Stimulated activated CD4-positive, alpha-beta T cell treated with anti-CD3 and anti-CD28 coated beads, Interleukin-2, amount 100 ng/mL, for 24 hours (primary cell): Measurements from ENCODE around the gene NIPBL.
"Not testable (repeated sequence)": the region's sequence is repeated elsewhere in the genome, so short reads cannot be mapped to it uniquely, and the experiment has no call there.

Experiments used
- DNase-seq, 2 donors: peaks; one replicate each; pipeline ENCODE4 v3.0.0-alpha.2; 2020

The NIPBL gene

DNA sequence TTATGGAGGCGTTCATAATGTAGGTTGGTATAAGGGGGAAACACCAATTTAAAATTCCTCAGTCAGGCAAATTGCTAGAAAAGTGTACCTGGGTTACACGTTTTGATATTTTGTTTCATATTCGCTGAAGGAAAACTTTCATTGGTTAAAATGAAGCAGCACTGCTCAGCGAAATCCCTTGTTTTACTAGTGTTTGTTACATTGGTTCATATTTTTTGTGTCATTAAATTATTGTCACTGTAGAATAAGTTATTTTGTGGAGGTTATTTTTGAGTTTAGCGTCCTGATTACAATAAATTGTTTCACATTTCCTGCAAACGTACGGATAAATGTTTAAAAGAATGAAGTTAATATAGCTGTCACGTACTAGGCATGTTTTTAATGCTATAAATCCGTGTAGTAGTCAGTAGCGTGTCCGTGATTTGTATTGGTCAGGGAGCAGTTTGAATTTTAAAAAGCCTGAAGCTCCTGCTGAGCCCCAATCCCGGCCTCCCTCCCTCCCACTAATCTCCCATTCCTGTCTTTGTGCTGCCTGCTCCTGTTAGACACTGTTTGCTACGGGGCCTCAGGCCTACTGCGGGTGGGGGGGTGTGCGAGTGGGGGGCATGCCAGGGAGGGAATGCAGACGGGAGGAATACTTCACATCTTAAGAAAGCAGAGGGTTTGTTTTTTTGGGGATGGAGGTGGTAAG, 2.0 kb downstream of the NIPBL start:
- DNase-seq: no peak

- DNase-seq: no peak
Measured at GRCh38 chr5:36879274-36880033, 2.9 kb downstream of the NIPBL start.

- DNase-seq: no peak
Measured at GRCh38 chr5:36880761-36881160, 4.2 kb downstream of the NIPBL start.

GRCh38 chr5:36881304-36881703, 4.7 kb downstream of the NIPBL start:
- DNase-seq: no peak

GRCh38 chr5:36881807-36882206, 5.2 kb downstream of the NIPBL start:
- DNase-seq: no peak

DNA sequence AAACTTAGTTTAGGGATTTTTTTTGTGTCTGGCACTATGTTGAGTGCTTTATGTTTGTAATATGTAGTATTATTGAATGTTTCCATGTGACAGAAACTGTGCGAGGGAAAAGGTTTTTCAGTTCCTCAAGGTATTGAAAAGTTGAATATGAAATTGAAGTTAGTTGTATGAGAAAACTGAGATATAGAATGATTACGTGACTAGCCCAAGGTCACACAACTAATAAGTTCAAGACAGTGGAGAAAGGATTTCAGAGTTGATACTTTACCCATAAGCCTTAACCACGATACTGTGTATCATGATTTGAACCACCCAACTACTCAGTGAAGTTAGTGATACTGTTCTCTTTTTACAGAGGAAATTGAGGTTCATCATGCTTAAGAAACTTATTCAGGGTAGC, 5.7 kb downstream of the NIPBL start:
- no peak for DNase-seq

DNA sequence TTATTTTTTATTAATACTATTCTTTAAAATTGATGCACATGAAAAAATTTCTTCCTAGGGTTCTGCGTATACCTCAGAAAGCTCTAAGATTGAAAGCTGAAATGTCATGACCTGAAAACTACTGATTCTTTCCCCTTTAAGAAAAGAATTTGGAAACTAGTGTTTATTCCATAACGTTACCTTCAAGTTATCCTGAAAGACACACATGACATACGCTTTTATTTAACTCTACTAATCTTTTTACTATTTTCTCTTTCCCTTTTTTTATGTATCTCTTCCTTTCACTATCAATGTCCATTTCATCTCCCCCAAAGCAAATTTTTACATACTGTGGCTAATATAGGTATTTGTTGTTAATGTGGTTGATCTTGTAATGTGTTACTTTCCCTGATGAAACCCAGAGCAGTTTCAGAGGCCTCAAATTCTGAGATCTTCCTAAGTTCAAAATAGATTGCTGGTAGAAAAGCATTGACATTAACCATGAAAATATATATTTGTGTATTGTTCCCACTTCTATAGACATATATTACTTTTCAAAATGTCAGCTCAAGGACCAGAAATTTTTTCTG, 7.4 kb downstream of the NIPBL start:
- DNase-seq: no peak

DNA sequence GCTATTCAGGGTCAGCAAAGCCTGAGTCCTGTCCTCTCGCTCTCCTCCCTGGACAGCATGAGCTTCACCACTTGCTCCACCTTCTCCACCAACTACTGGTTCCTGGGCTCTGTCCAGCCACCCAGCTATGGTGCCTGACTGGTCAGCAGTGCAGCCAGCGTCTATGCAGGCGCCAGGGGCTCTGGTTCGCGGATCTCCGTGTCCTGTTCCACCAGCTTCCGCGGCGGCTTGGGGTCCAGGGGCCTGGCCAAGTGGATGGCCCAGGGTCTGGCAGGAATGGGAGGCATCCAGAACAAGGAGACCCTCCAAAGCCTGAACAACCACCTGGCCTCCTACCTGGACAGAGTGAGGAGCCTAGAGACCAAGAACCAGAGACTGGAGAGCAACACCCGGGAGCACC, 8.6 kb downstream of the NIPBL start:
- DNase-seq: no peak

- DNase-seq: no peak
Measured at GRCh38 chr5:36885566-36886485, 9.3 kb downstream of the NIPBL start.

- no peak for DNase-seq
Measured at GRCh38 chr5:36886791-36887190, 10.2 kb downstream of the NIPBL start.

- no peak for DNase-seq
Measured at GRCh38 chr5:36887532-36887931, 11.0 kb downstream of the NIPBL start.

- no peak for DNase-seq
Measured at GRCh38 chr5:36888303-36888702, 11.7 kb downstream of the NIPBL start.

GRCh38 chr5:36889264-36889663, 12.7 kb downstream of the NIPBL start:
- DNase-seq: no peak

DNA sequence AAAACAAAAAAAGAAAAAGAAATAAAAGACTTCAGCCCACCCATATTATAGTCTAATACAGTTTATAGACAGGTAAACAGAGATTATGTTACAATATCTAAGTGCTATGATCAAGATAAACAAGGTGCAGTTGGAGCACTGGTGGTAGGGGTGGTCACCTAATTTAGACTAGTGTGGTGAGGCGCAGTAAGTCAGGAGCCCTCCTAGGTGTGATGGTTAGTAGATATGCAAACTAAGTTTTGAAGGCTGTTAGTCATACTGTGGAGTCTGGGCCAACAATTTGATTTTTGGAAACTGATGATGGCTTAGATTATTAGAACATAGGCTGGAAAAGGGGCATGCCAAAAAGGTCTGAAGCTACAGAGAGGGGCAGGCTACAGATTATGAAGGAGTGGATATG, 14.7 kb downstream of the NIPBL start:
- DNase-seq: no peak

GRCh38 chr5:36892085-36892830, 15.7 kb downstream of the NIPBL start:
- not testable (repeated sequence) for DNase-seq

- DNase-seq: no peak
Measured at GRCh38 chr5:36894954-36895353, 18.4 kb downstream of the NIPBL start.

DNA sequence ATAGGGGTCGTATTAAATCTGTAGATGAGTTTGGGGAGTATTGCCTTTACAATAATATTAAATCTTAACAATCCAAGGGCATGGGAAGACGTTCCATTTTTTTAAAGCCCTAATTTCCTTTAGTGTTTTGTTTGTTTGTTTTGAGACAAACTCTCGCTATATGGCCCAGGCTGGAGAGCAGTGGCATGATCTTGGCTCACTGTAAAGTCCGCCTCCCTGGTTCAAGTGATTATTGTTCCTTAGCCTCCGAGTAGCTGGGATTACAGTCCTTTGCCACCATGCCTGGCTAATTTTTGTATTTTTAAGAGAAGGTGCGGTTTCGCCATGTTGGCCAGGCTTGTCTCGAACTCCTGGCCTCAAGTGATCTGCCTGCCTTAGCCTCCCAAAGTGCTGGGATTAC, 19.9 kb downstream of the NIPBL start:
- no peak for DNase-seq

DNA sequence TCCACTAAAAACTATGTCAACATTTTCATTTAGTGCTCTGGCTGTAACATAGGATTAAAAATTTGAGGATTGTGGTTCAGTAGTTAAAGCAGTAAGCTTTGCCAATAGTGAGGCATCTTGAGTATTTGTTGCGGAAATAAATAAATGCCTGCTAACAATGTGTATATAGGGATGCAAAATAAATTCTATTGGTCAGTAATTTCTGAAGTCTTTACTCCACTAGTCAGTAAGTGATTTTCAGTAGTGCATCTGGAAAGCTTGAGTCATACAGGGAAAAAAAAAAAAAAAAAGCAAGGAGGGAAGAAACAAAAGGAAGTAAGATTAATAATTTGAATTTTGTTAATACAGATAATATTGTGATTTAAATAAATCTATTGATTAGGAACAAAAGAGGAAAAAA, 21.0 kb downstream of the NIPBL start:
- DNase-seq: no peak

- no peak for DNase-seq
Measured at GRCh38 chr5:36899860-36900259, 23.3 kb downstream of the NIPBL start.

- DNase-seq: no peak
Measured at GRCh38 chr5:36900283-36900682, 23.7 kb downstream of the NIPBL start.

DNA sequence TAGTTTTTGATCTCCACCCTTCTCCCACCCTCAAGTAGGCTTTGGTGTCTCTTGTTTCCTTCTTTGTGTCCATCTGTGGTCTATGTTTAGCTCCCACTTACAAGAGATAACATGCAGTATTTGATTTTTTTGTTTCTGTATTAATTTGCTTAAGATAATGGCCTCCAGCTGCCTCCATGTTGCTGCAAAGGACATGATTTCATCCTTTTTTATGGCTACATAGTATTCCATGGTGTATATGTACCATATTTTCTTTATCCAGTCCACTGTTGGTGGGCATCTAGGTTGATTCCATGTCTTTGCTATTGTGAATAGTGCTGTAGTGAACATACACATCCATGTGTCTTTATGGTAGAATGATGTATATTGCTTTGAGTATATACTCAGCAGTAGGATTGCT, 24.5 kb downstream of the NIPBL start:
- not testable (repeated sequence) for DNase-seq

DNA sequence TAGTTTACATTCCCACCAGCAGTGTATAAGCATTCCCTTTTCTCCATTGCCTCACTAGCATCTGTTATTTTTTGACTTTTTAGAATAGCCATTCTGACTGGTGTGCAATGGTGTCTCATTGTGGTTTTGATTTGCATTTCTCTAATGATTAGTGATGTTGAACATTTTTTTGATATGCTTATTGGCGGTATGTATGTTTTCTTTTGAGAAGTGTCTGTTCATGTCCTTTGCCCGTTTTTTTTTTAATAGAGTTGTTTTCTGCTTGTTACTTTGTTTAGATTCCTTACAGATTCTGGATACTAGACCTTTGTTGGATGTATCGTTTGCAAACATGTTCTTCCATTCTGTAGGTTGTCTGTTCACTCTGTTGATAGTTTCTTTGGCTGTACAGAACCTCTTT, 25.3 kb downstream of the NIPBL start:
- no peak for DNase-seq
